RKO (cell line): ENCODE results near the gene AHNAK.
"Not testable (repeated sequence)": the region's sequence is repeated elsewhere in the genome, so short reads cannot be mapped to it uniquely, and the experiment has no call there.

ENCODE experiments used
- DNase-seq: peaks from one replicate; pipeline ENCODE4 v3.0.0-alpha.2; 2016; ENCODE audit warnings: low spot score

AHNAK gene

GRCh38 chr11:62388999-62389398 lies 157.6 kb downstream of the AHNAK start:
- DNase-seq = no peak

- DNase-seq = no peak
Observed at GRCh38 chr11:62387381-62387780, 159.2 kb downstream of the AHNAK start.

GRCh38 chr11:62386083-62386482 lies 160.5 kb downstream of the AHNAK start:
- DNase-seq = not testable (repeated sequence)

GRCh38 chr11:62383822-62384221 lies 162.8 kb downstream of the AHNAK start:
- no peak for DNase-seq
